PFSK-1 (cell line): Measurements from ENCODE around the gene PSPN.

Experiments
- FOXP2 ChIP-seq: optimal IDR thresholded peaks from 2 replicates; pipeline ENCODE3; 2011; ENCODE audit warnings: borderline replicate concordance, control low read depth, inconsistent platforms; ENCODE audit not compliant: insufficient read depth; ENCODE audit errors: extremely low read length, extremely low read depth
- POLR2AphosphoS5 ChIP-seq: IDR thresholded peaks from 2 replicates; pipeline ENCODE4 v1.6.1; 2012; ENCODE audit warnings: low read depth, mild to moderate bottlenecking, control low read depth, low read length, moderate library complexity
- REST ChIP-seq, 2 experiments: IDR thresholded peaks; 2 replicates each; pipeline versions ENCODE4 v1.6.1 to v1.8.0; 2011 to 2012; ENCODE audit warnings: low read depth in 2 of 2, low read length in 2 of 2, control low read depth in 1 of 2, inconsistent platforms in 1 of 2, mild to moderate bottlenecking in 1 of 2, moderate library complexity in 1 of 2; ENCODE audit not compliant: insufficient read depth in 1 of 2
- SIN3A ChIP-seq: IDR thresholded peaks from 2 replicates; pipeline ENCODE4 v1.6.1; 2012; ENCODE audit warnings: mild to moderate bottlenecking, low read length, moderate library complexity, borderline replicate concordance; ENCODE audit not compliant: insufficient read depth
- TAF1 ChIP-seq: IDR thresholded peaks from 2 replicates; pipeline ENCODE4 v1.6.1; 2012; ENCODE audit warnings: low read length, control low read depth, borderline replicate concordance; ENCODE audit not compliant: insufficient read depth

The PSPN gene

GRCh38 chr19:6402058-6402457, 26.3 kb upstream of the PSPN start:
- no peak for TF ChIP-seq POLR2AphosphoS5
- TF ChIP-seq TAF1, result no peak

- no peak for TF ChIP-seq REST (IDR thresholded peaks at IDR 0.05; ENCODE audit: insufficient read depth in 1 of 2, low read depth in 2 of 2, low read length in 2 of 2)
- no peak for TF ChIP-seq TAF1
- no peak for TF ChIP-seq SIN3A
- TF ChIP-seq FOXP2, result no peak
- TF ChIP-seq POLR2AphosphoS5, result no peak
These were observed 20.6 kb upstream of the PSPN start for GRCh38 chr19:6396305-6396704.

GRCh38 chr19:6394831-6395230, 19.1 kb upstream of the PSPN start:
- TF ChIP-seq TAF1, result no peak
- TF ChIP-seq POLR2AphosphoS5, result no peak
- TF ChIP-seq REST (IDR thresholded peaks at IDR 0.05; ENCODE audit: insufficient read depth in 1 of 2, low read depth in 2 of 2, low read length in 2 of 2), result no peak
- no peak for TF ChIP-seq FOXP2
- TF ChIP-seq SIN3A, result no peak

- TF ChIP-seq REST (IDR thresholded peaks at IDR 0.05; ENCODE audit: insufficient read depth in 1 of 2, low read depth in 2 of 2, low read length in 2 of 2) (no peak), SIN3A (0 out of 2 replicates have a peak, but pooled peaks have one; percentile 7), FOXP2 (no peak), TAF1 (no peak; the same call in 1 of the 2 replicates), POLR2AphosphoS5 (peak; percentile 31; the same call in 1 of the 2 replicates)
These were observed 18.3 kb upstream of the PSPN start for GRCh38 chr19:6393983-6394412.

- TF ChIP-seq TAF1 (peak; percentile 48; the same call in 1 of the 2 replicates), REST (IDR thresholded peaks at IDR 0.05; ENCODE audit: insufficient read depth in 1 of 2, low read depth in 2 of 2, low read length in 2 of 2) (no peak), POLR2AphosphoS5 (peak; percentile 61; the same call in 1 of the 2 replicates), SIN3A (peak; percentile 78; the same call in 1 of the 2 replicates), FOXP2 (peak; percentile 68)
These were observed 17.6 kb upstream of the PSPN start, which contains the start of gene GTF2F1 for GRCh38 chr19:6393074-6393982. Gene GTF2F1, minus strand, starts transcription at chr19:6393164. Its CDS starts 169 bp downstream, at chr19:6392995.
